DMS79 treated with DMSO at 0.1 percent for 48 hours (cell line): ENCODE data around the gene PTPN14.
"Not testable (repeated sequence)": the region's sequence is repeated elsewhere in the genome, so short reads cannot be mapped to it uniquely, and the experiment has no call there.

Source experiments
- DNase-seq: peaks from one replicate; lab custom pipeline; 2025; lab: John Stamatoyannopoulos, UW

The PTPN14 gene

DNA sequence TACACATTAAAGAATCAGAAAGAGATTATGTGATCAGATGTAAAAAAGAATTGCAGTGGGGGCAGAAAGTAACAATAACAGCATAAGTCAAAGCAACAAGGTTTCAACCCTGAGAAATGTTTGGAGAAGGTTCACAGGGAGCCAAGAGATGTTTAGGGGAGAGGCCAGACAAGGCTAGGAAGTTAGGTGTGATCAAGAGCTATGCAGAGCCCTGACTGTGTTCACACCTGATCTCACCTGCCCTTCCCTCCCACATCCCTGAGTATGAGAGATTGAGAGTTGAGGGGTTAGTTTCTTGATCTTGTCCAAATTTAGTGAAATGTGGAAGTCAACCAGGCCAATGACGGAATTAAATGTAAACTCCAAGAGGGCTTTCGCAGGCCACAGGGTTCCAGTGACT, 10.2 kb downstream of the PTPN14 start:
- DNase-seq = no peak

DNA sequence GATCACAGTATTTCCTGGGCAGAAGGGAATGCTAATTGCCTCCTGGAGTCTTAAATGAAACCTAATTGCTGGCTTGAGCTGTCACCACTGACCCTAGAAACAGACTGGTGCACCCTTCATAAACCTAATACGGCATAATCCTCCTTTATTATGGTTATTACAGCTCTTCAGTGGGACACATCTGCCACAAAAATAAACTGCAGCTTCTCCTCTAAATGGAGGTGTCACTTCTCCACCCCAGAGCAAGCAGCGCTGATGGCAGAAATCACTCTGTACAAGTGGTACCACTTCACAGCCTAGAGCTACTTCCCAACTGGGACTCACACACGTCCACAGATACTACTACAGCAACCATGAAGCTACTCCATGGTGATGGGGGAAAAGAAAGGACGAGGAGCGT, 11.1 kb downstream of the PTPN14 start:
- DNase-seq = no peak

DNA sequence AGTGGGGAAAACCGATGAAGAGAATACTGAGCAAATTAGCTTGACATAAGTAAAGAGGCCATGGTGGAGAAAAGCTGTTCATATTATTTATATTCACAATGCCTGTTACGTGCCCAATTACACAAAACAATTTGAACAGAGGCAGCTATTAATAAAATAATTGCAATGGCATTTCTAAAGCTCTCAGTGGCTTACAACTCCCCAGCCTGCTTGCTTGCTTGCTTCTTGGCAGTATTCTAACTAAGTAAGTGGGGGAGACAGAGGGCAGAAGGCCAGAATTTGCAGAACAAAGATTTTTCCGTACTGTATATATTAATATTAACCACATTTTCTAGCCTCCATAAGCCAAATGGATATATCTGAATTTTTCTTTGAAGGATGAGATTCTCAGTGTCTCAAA, 12.9 kb downstream of the PTPN14 start:
- DNase-seq = no peak

DNA sequence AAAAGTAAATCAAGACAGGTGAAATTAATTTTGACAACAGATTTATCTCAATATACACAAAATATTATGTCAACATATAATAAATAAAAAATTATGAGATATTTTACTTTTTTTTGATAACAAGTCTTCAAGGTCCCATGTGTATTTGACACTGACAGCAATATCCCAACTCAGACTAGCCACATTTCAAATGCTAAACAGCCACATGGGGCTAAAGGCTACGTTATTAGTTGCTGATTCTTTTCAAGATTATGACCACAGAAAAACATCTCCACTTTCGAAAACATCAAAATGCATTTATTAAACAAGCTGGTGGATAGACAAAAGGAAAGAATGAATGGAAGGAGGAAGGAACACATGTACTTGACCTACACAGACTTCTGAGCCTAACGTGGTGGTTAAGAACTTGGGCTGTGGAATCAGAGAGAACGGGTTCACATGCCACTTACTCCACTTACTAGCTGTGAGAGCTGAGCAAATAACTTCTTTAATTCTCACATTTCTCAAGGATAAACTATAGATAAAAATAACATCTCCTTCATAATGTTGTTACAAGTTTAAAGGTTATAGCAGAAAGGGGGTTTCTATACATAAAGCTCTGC, 13.4 kb downstream of the PTPN14 start:
- DNase-seq = no peak

DNA sequence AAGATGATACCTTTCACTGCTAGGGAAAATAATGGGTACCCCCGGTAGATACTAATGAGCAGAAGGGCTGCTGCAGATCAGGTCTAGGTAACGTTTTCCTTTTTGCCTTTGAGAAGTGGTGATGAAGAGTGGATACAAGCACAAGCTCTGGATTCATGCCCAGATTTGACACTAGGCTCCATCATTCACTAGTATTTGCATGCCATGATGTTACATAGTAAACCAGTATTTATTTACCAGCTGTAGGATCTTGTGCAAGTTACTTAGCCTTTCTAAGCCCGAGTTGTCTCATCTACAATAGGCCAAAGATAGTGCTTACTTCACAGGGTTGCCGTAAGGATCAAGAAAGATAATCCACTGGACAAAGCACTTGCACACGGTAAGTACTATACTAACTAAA, 14.2 kb downstream of the PTPN14 start:
- DNase-seq = peak; percentile 8

DNA sequence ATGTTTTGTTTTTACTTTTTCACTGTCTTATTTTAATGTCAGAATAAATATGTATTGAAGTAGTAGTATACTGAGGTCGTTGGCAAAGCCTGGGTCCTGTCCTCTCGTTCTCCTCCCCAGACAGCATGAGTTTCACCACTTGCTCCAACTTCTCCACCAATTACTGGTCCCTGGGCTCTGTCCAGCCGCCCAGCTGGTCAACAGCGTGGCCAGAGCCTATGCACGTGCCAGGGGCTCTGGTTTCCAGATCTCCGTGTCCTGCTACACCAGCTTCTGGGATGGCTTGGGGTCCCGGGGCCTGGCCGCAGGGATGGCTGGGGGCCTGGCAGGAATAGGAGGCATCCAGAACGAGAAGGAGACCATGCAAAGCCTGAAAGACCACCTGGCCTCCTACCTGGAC, 19.3 kb downstream of the PTPN14 start:
- no peak for DNase-seq

DNA sequence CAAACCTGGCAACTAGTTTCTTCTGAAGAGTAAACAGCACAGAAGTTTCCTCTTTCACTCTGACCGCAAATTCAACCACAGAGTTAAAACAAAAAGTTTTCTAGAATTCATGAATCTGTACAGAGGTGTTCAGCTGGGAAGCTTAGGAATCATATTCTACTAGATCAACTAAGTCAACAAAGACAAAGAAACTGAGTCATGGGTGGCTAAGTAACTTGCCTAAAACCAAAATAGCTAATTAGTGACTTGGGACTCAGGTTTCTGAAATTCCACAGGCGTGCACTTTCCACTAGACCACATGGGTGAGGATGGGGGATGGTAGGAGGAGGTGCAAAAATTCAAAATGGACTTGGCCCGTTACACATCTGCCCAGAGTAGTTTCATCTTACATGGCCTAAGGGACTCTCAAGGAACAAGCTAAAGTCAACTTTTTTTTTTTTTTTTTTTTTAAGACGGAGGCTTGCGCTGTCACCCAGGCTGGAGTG, 25.8 kb downstream of the PTPN14 start:
- no peak for DNase-seq

DNA sequence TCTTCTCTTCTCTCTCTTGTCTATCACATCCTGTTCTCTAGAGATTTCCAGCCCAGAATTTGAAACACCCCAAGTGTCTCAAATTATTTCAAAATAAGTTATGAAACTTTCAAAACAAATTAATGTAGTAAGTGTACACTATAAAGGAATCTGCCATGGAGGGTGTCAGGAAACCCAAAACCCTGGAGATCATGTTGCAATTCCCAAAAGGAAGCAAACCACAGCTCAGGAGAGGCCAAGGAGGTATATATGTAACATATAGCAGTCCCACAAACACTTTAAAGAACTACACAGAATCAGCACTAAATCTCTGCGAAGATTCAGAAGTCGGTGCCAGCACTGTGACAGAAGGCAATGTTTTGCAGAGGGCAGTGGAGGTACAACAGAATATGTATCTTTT, 26.6 kb downstream of the PTPN14 start:
- no peak for DNase-seq

DNA sequence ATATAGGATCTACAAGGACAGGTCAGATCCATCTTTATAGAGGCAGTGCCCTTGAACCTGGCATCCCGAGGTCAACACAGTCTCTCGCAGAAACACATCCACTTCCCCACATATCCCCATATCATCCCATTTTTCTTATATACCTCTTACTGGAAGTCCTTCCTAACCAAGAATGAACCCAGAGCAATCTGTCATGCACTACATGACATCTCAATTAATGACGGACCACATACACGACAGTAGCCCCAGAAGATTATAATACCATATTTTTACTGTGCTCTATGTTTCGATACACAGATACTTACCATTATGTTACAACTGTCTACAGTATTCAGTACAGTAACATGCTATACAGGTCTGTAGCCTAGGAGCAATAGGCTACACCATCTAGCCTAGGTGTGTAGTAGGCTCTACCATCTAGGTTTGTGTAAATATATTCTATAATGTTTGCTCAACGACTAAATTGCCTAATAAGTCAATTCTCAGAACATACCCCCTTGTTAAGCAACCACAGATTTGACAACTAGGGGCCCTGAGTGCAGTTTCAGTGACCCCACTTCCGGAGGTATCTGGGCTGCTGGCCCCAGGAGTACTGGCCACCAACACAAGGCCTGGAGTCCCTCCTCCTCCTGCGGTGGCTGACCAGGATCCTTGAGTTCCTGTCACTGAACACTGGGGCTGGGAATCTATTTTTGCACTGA, 28.1 kb downstream of the PTPN14 start:
- no peak for DNase-seq

DNA sequence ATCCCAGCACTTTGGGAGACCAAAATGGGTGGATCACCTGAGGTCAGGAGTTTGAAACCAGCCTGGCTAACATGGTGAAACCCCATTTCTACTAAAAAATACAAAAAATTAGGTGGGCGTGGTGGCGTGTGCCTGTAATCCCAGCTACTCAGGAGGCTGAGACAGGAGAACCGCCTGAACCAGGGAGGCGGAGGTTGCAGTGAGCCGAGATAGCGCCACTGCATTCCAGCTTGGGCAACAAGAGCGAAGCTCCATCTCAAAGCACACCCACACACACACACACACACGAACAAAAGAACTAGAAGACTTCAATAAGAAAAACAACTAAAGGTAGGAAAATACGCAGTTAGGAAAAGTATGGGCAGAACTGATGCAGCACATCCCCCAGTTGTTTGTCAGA, 29.9 kb downstream of the PTPN14 start:
- not testable (repeated sequence) for DNase-seq

DNA sequence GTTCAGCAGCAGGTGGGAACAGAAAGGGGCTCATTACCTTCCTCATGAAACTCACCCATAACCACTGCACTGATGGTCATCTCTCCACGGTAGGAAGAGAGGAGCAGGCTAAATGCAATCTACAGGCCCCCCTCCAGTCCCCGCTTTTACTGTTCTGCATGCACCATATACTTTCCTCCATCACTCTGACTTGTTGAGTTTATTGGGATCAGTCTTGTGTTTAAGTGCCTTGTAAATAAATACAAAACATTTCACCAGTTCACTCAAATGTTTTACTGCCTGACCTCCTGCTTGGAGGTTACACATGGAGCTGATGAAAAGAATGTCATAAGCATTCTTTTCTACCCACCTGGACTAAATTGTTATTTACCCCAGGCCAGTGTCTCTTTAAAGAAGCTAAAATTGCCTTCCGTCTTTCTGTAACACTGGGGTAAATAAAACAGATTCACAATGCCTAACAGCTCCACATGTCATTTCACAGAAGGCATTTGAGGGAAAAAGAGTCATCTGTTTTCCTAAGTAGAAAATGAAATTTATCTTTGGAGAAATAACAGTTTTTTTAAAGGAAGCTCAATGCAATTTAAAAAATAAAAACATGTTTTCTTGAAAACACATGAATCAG, 30.7 kb downstream of the PTPN14 start:
- DNase-seq = peak; percentile 68

DNA sequence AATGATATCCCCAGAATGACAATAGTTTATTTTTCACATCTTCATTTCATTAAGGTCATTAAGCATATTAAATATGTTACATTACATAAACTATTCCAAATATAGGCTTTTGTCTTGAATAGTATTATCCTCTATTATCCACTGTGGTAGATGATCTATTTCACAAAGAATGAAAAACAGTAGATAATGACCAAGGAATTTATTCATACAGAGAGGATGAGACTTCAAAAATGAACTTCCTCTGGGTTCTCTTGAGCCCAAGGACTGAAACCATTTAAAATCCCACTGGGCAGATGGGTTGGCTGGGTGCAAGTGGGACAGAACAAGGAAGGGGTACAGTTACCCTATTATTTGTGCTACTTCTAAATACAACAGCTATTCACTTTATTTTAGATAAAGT, 33.0 kb downstream of the PTPN14 start:
- no peak for DNase-seq

DNA sequence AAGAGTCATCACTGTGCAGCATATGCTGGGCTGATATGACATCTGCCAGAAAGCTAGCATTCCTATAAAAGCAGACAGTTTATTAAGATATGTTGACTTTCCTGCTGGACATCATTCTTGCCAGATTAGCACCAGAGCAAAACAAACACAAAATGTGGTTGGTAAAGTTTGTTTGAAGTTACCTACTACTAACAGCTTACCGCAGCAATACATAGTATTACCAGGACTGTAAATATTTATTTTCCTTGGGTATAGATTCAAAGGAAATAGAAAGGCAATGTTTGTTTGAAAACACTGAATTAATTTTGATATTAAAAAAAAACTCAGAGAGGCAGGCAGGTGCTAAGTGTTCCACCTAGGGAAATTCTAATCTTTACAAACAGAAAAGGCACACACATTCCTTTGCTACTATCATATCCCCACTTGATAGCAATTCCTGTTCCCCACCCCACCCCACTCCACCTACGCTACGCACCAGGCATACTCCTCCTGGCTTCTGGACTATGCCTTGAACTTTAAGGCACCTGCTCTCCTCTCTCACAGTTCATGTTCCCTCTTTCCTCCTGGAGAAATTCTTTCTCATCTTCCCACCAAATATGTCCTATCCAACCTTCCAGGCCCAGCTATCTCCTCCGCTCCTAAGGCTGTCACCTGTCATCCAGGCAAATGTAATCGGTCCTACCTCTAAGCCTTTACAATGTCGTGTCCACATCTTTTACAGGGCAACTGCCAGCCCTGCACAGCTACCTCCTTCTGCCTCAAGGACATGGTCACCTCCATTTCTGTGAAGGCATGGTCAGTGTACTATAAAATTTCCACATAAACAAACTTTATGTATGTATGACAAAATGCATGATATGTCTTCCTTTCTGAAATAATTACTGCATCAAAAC, 34.7 kb downstream of the PTPN14 start:
- DNase-seq = no peak

DNA sequence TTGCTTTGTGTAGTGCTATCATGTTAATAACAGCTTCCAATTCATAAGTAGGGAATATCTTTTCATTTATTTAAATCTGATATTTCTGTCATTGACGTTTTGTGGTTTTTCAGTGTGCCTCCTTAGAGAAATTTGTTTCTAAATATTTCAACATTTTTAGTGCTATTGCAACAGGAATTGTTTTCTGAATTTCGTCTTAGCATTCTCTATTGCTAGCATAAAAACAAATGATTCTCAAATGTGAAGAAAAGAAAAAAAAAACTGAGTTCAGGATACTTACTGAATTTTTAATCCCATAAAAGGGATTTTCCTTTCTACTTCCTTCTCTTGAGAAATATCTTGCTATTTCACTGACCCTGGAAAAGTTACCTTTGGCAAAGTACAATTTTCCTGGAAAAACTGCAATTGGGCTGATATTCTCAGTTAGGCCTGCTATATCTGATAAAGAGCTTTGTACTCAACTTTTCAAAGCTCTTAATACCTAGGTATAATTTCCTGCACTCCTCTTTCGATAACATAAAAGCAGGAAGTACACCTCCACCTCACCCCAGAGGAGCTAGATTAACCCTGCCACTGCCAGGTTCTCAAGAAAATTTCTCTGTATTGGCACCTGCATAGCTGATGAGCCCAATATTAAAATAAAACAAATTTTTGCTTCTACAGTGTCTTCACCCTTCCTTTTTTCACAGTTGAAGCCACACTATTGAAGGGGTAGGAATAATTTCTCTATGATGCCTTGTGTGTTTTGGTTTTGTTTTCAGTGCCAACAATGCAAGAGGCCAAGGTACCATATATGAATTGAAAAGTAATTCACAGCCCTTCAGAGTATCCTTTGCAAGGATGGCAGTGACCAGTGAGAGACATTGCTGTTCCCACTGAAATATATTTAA, 35.6 kb downstream of the PTPN14 start:
- DNase-seq = no peak

DNA sequence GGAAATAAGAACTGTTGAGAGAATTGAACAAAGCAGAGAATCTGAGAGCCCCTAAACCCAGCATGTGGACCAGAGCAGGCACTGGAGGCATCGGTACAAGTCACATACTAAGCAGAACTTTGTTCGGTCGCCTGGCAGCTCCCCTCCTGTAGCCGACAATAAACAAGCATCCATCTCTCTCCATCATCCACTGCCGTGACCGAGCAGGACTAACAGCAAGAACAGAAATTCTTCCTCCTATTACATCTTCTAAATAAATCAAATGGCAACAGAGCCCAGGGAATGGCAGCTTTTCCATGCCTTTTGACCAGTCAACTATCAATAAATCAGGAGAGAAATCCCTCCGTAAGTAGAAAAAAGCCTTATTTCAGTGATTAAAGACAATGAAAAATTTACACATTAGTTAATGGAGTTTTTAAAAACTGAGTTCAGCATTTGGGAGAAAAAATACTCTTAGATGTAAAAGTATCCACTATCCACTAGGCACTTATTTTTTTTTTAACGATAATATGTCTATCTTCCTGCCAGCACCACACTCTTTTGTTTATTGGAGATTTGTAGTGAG, 36.5 kb downstream of the PTPN14 start:
- no peak for DNase-seq

DNA sequence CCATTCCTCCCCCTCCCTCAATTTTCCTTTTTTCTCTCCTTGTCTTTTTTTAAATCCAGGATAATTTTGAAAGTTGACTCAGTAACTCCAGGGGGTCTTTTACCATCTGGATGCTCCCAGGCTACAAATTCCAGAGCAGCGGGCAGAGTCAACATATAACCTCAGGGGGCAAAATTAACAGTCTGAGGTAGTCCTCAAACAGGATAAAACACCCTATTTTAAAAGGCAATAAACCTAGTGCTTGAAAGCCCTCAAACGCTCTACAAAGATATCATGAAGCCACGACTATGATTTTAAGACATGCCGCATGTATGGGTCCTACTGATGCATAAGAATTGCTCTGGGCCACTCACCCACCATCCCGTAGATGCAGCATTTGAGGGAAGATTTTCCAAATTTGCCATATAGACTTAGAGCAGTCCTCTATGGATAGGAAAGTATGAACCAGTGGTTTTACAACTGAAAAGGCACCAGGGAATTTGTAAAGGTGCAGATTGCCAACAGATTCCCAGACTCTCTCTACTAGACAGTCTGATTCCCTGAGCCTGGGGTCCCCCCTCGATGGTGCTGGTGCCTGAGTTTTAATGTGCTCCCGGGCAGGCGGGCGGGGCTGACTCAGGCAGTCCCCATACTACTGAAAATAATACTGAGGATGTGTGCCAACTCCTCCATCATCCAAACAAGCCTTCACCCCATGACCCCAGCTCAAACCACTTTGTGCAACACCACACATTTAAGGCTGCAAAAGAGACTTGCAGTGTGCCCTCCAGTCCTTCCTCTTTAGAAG, 37.2 kb downstream of the PTPN14 start:
- DNase-seq = no peak

DNA sequence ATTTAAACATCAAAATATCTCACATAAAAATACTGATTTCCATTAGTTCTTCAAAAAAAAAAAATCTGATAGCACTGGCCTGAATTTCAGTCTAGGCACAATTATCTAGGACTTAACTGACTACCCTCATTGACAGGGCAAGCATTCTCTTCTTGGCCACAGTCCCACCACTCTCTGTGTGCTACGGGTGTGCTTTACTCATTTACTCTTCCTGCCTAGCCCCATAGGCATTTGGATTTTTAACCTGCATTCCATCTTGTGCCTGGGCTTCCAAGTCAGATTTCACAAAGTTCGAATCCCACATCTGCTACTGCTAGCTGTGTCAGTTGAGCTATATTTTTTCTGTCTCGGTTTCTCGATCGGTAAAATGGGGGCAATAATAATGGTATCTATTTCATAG, 38.0 kb downstream of the PTPN14 start:
- DNase-seq = no peak

DNA sequence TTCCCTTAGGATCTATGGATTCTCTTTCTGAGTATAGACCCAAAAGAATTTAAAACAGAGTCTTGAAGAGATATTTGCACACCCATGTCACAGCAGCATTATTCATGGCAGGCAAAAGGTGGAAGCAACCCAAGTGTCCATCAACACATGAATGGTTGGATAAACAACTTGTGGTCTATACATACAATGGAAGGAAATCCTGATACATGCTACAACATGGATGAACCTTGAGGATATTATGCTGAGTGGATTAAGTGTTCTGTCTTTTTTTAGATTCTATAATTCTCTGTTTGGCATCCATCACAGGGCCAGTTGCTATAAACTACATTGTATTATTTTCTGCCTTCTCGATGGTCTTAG, 39.8 kb downstream of the PTPN14 start:
- DNase-seq = no peak

DNA sequence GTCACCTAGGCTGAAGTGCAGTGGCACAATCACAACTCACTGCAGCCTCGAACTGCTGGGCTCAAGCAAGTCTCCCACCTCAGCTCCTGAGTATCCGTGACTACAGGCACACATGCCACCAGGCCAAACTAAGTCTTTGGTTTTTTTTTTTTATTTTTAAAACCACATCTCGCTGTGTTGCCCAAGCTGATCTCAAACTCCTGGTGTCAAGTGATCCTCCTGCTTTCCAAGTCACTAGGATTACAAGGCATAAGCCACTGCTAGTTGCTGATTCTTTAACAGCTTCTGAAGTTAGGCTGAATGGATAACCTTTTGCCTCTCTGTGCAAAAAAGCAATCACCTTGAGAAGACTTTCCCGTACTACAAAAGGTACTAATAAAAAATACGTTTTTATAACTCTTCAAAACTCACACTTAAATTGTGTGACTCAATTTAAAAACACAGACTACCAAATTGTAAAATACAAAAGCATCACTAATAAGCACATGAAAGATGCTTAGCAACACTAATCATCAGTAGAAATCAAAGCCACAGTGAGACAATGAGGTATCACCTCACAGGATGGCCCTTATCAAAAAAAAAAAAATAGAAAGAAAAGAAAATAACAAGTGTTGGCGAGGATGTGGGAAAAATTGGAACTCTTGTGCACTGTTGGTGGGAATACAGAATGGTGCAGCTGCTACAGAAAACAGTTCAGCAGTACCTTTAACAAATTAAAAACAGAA, 40.3 kb downstream of the PTPN14 start:
- no peak for DNase-seq

DNA sequence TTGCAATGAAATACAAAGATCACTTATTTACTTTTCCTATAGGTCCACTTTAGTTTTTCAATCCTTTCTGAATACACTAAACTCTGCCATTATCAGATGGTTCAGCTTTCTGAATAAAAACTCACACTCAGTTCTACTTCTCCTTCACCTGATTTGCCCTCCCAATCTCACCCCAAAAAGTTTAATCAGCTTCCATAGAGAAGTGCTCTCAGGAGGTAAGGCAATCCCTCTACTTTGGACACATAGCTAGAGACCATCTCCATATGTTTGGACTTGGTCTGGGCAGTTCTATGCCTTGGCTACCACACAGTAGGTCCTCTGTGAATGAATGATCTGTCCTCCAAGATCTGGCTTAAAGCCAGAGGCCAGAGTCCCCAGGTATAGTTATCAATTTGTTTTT, 40.9 kb downstream of the PTPN14 start:
- no peak for DNase-seq
